Adipose tissue (tissue), 3 donors: ENCODE data around the gene HMCES. TPM values are rescaled to one million over a fixed set of nuclear protein-coding genes. Genes with fewer than 3 reads are reported as not detected.

Experiments
- H3K27ac ChIP-seq: one replicate; pipeline ENCODE4 v1.5.1; 2013; ENCODE audit warnings: low read depth, low read length
- WGBS, 3 donors: extraction: QIAGEN DNeasy Blood & Tissue Kit; methylation state at CpG; one replicate each; pipeline ENCODE4 v1.1.7; 2013; 5-methylcytosine and 5-hydroxymethylcytosine counted together
- polyA plus RNA-seq, 3 donors: library from polyadenylated mRNA; stranded (reverse); fragments of 200-250 nt; gene quantifications; one replicate each; pipeline ENCODE4 v1.2.3, GENCODE V29; 2013
- donor health status: healthy with polysubstance abuse.
- donor health status: Bipolar disorder and iron deficiency.
- donor health status: healthy.

HMCES gene
- polyA plus RNA-seq, 3 donors, result 10.4 to 41.6 (median 28.6) TPM

DNA sequence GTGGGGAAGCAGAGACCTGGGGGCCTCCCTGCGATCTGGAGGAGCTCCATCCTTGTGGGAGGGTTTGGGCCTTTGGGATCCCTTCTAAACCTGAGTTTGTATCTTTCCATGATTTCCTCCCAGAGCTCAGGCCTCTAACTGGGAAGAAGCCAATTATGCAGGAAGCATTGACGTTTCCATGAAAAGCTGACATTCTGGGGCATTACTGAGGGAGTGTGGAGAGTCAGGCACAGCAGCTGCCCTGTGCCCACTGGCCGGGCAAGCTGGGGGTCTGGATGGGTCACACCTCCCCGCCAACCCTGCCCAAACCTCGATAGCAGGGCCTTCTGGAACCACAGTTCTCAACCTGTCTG lies 74.9 kb downstream of the HMCES start:
- whole genome bisulfite sequencing, 3 donors, result 73 to 77% (median 73%) methylated on average over 5 of the region's 5 CpGs
- no peak overlapping the region for H3K27ac ChIP-seq

Other genes starting within 250 kb of the HMCES start
- gene GP9, start 218.1 kb upstream of the HMCES start, polyA plus RNA-seq, result under 1 TPM in 1 of 3 donors, not detected in 2; 0.13 TPM
- 10 to 100 TPM in 1 of 3 donors, 1 to 10 TPM in 2; 6.0 to 11.8 (median 7.2) TPM for gene RAB43, start 157.1 kb upstream of the HMCES start, polyA plus RNA-seq
- gene ISY1, start 117.8 kb upstream of the HMCES start, polyA plus RNA-seq, result 10 to 100 TPM; 14.7 to 30.9 (median 23.5) TPM
- 100 to 1,000 TPM; 280 to 403 (median 372) TPM for gene CNBP, start 95.0 kb upstream of the HMCES start, polyA plus RNA-seq
- 10 to 100 TPM; 76.5 to 89.2 (median 82.1) TPM for gene COPG1, start 29.3 kb upstream of the HMCES start, polyA plus RNA-seq
- gene EFCAB12, start 149.8 kb downstream of the HMCES start, polyA plus RNA-seq, result 1 to 10 TPM in 1 of 3 donors, under 1 TPM in 2; 0.45 to 1.1 (median 0.56) TPM
- gene MBD4, start 161.1 kb downstream of the HMCES start, polyA plus RNA-seq, result 10 to 100 TPM; 14.3 to 19.0 (median 16.8) TPM
- 10 to 100 TPM; 14.1 to 19.0 (median 15.6) TPM for gene IFT122, start 161.4 kb downstream of the HMCES start, polyA plus RNA-seq
- gene RHO, start 249.8 kb downstream of the HMCES start, polyA plus RNA-seq, result not detected